RWPE1 (cell line): Measurements from ENCODE around the gene RER1.

Experiments
- CTCF ChIA-PET: fragments of 350-600 bp; sonication (Branson Sonifier 250); formaldehyde crosslinking; extraction: SDS; loops from one replicate; lab custom pipeline; 2021; lab: Yijun Ruan, JAX
- POLR2A ChIA-PET: fragments of 400-600 bp; formaldehyde crosslinking; extraction: SDS; loops from one replicate; lab custom pipeline; 2020; ENCODE audit warnings: antibody characterized with exemption; ENCODE audit not compliant: low non-redundant PET; lab: Yijun Ruan, JAX
- DNase-seq: peaks from one replicate; pipeline ENCODE4 v3.0.0; 2012; ENCODE audit warnings: low spot score
- H3K27ac ChIP-seq: fragments of 450-650 bp; 2 replicates; pipeline ENCODE4 v1.5.1; 2017
- CTCF ChIP-seq: fragments of 450-650 bp; conservative IDR thresholded peaks from 2 replicates; pipeline ENCODE4 v1.5.1; 2017; ENCODE audit warnings: low read depth, mild to moderate bottlenecking

The RER1 gene

GRCh38 chr1:2452932-2453315, 61.3 kb downstream of the RER1 start:
- ChIA-PET POLR2A (interaction anchor here (0.7 kb wide), 1 partner anchor 36 kb away, joined by 3 read pairs; no protein-coding TSS in a partner anchor), CTCF (interaction anchor here (0.6 to 0.9 kb wide), 2 partner anchors 9 to 1033 kb away, joined by 3 to 5 read pairs; no protein-coding TSS in a partner anchor)
- no peak for TF ChIP-seq CTCF
- no peak for DNase-seq
- H3K27ac ChIP-seq, result peak overlapping the region; percentile 98

- no peak for TF ChIP-seq CTCF
- no peak for DNase-seq
- CTCF ChIA-PET, result no interaction called here
- peak overlapping the region; percentile 98 for H3K27ac ChIP-seq
- POLR2A ChIA-PET, result no interaction called here
Observed at GRCh38 chr1:2454227-2454626, 62.6 kb downstream of the RER1 start.
